GM12864 (cell line): Measurements from ENCODE around the gene ETV5.

ENCODE experiments used
- DNase-seq: peaks from one replicate; pipeline ENCODE4 v3.0.0-alpha.2; 2011; ENCODE audit warnings: low read depth
- H3K4me3 ChIP-seq: 2 replicates; pipeline ENCODE4 v1.5.1; 2011; ENCODE audit warnings: mild to moderate bottlenecking, low read depth, low read length, control low read depth
- CTCF ChIP-seq: IDR thresholded peaks from 2 replicates; pipeline ENCODE4 v1.5.1; 2011; ENCODE audit warnings: low read depth, mild to moderate bottlenecking, moderate library complexity, low read length, control low read depth, inconsistent platforms; ENCODE audit errors: missing control alignments

ETV5 gene

GRCh38 chr3:186013312-186013711 is 95.6 kb downstream of the ETV5 start:
- TF ChIP-seq CTCF = no peak
- H3K4me3 ChIP-seq = no peak overlapping the region
- DNase-seq = no peak

- no peak overlapping the region for H3K4me3 ChIP-seq
- TF ChIP-seq CTCF = no peak
- no peak for DNase-seq
Observed at GRCh38 chr3:186012137-186012536, 96.8 kb downstream of the ETV5 start.

- DNase-seq = no peak
- H3K4me3 ChIP-seq = no peak overlapping the region
- TF ChIP-seq CTCF = no peak
Observed at GRCh38 chr3:186004671-186005070, 104.2 kb downstream of the ETV5 start.

- no peak for TF ChIP-seq CTCF
- no peak for DNase-seq
- no peak overlapping the region for H3K4me3 ChIP-seq
Observed at GRCh38 chr3:186004209-186004608, 104.7 kb downstream of the ETV5 start.

- no peak for DNase-seq
- H3K4me3 ChIP-seq = no peak overlapping the region
- TF ChIP-seq CTCF = no peak
Observed at GRCh38 chr3:186003610-186004009, 105.3 kb downstream of the ETV5 start.

- peak; percentile 43 for TF ChIP-seq CTCF
- no peak for DNase-seq
Observed at GRCh38 chr3:186002884-186003472, 105.9 kb downstream of the ETV5 start.

GRCh38 chr3:186001842-186002241 is 107.0 kb downstream of the ETV5 start:
- no peak for TF ChIP-seq CTCF
- DNase-seq = no peak

More at GRCh38 chr3:186002884-186003472, 105.9 kb downstream of the ETV5 start:
- H3K4me3 ChIP-seq = no peak overlapping the region

More at GRCh38 chr3:186001842-186002241, 107.0 kb downstream of the ETV5 start:
- H3K4me3 ChIP-seq = no peak overlapping the region
